Activated T-cell treated with anti-CD3 and anti-CD28 coated beads, Interleukin-2, amount 50 U/mL, for 1 hour (primary cell): ENCODE results near the gene MAML2.

Experiments
- DNase-seq: peaks from one replicate; pipeline ENCODE4 v3.0.0-alpha.2; 2020

MAML2 gene

GRCh38 chr11:96342961-96343711, at the start of gene MAML2:
Gene MAML2, minus strand, starts transcription at chr11:96343195. Its CDS starts 1,300 bp downstream, at chr11:96341895.
- peak; percentile 86 for DNase-seq

GRCh38 chr11:96391698-96392307, 48.8 kb upstream of the MAML2 start:
- no peak for DNase-seq

GRCh38 chr11:96390488-96390792, 47.4 kb upstream of the MAML2 start:
- DNase-seq = no peak

- DNase-seq = peak; percentile 100
Measured at GRCh38 chr11:96389720-96390487, 46.9 kb upstream of the MAML2 start, which contains the start of the genes CCDC82 and JRKL. Gene CCDC82, minus strand, starts transcription at chr11:96389912. Its CDS starts 5,165 bp downstream, at chr11:96384747. Gene JRKL, plus strand, starts transcription at chr11:96390013. Its CDS starts 637 bp downstream, at chr11:96390650.

- no peak for DNase-seq
Measured at GRCh38 chr11:96388891-96389719, 46.1 kb upstream of the MAML2 start.

- no peak for DNase-seq
Measured at GRCh38 chr11:96385187-96385586, 42.2 kb upstream of the MAML2 start.

GRCh38 chr11:96384156-96384555, 41.2 kb upstream of the MAML2 start:
- DNase-seq = no peak

GRCh38 chr11:96376796-96377195, 33.8 kb upstream of the MAML2 start:
- DNase-seq = no peak

- DNase-seq = no peak
Measured at GRCh38 chr11:96373826-96374225, 30.8 kb upstream of the MAML2 start.

GRCh38 chr11:96367342-96367741, 24.3 kb upstream of the MAML2 start:
- DNase-seq = no peak

- no peak for DNase-seq
Measured at GRCh38 chr11:96366024-96366423, 23.0 kb upstream of the MAML2 start.

- no peak for DNase-seq
Measured at GRCh38 chr11:96365493-96365892, 22.5 kb upstream of the MAML2 start.

- DNase-seq = no peak
Measured at GRCh38 chr11:96361778-96362177, 18.8 kb upstream of the MAML2 start.

GRCh38 chr11:96358321-96358720, 15.3 kb upstream of the MAML2 start:
- no peak for DNase-seq

GRCh38 chr11:96357794-96358193, 14.8 kb upstream of the MAML2 start:
- DNase-seq = no peak

GRCh38 chr11:96356848-96357247, 13.9 kb upstream of the MAML2 start:
- DNase-seq = no peak

- DNase-seq = no peak
Measured at GRCh38 chr11:96342014-96342960, 708 bp downstream of the MAML2 start.

GRCh38 chr11:96341211-96342013, 1.6 kb downstream of the MAML2 start:
- DNase-seq = peak; percentile 75

- DNase-seq = no peak
Measured at GRCh38 chr11:96340555-96340885, 2.5 kb downstream of the MAML2 start.

- no peak for DNase-seq
Measured at GRCh38 chr11:96339706-96340554, 3.1 kb downstream of the MAML2 start.
